A673 (cell line): Measurements from ENCODE around the gene BPHL. TPM values are rescaled to one million over a fixed set of nuclear protein-coding genes. Genes with fewer than 3 reads are reported as not detected.

Experiments used
- BruUV-seq: library from RNA; stranded (reverse); fragments of 400-500 nt; replicated peaks from 2 replicates; lab custom pipeline; 2021; lab: Mats Ljungman, UMichigan
- CTCF ChIA-PET: fragments of 300-600 bp; sonication (Branson Sonifier 250); formaldehyde crosslinking; loops from one replicate; lab custom pipeline; 2022; ENCODE audit warnings: antibody characterized with exemption; lab: Charles Lee
- POLR2A ChIA-PET: fragments of 300-600 bp; sonication (Branson Sonifier 250); formaldehyde crosslinking; loops from one replicate; lab custom pipeline; 2022; ENCODE audit warnings: antibody characterized with exemption; ENCODE audit not compliant: low non-redundant PET; lab: Charles Lee
- DNase-seq: peaks from one replicate; pipeline ENCODE4 v3.0.0-alpha.2; 2015; ENCODE audit warnings: low spot score
- H3K27ac ChIP-seq: fragments of 200-600 bp; sonication (generic); 2 replicates; pipeline ENCODE4 v1.5.1; 2016; ENCODE audit warnings: mixed run types, low read depth, mild to moderate bottlenecking, mixed read lengths, antibody characterized with exemption, low read length; ENCODE audit not compliant: poor library complexity, severe bottlenecking
- H3K27me3 ChIP-seq: fragments of 200-600 bp; sonication (generic); replicated peaks from 2 replicates; pipeline ENCODE4 v1.6.1; 2017; ENCODE audit warnings: mixed run types, low read depth, mild to moderate bottlenecking, mixed read lengths, antibody characterized with exemption, low read length; ENCODE audit not compliant: insufficient read depth, poor library complexity
- H3K36me3 ChIP-seq: fragments of 200-600 bp; sonication (generic); 2 replicates; pipeline ENCODE4 v1.6.1; 2016; ENCODE audit warnings: mixed run types, mild to moderate bottlenecking, mixed read lengths, antibody characterized with exemption, low read length; ENCODE audit not compliant: insufficient read depth, poor library complexity, severe bottlenecking
- H3K4me1 ChIP-seq: fragments of 200-600 bp; sonication (generic); 2 replicates; pipeline ENCODE4 v1.6.1; 2017; ENCODE audit warnings: mixed run types, mild to moderate bottlenecking, mixed read lengths, antibody characterized with exemption, low read length; ENCODE audit not compliant: insufficient read depth, poor library complexity, severe bottlenecking
- H3K4me3 ChIP-seq: fragments of 200-600 bp; sonication (generic); 2 replicates; pipeline ENCODE4 v1.5.1; 2016; ENCODE audit warnings: low read depth, mixed run types, mild to moderate bottlenecking, mixed read lengths, low read length; ENCODE audit not compliant: poor library complexity, severe bottlenecking
- H3K9me3 ChIP-seq: fragments of 200-600 bp; sonication (generic); 2 replicates; pipeline ENCODE4 v1.6.1; 2016; ENCODE audit warnings: mixed run types, low read depth, mild to moderate bottlenecking, mixed read lengths, antibody characterized with exemption, low read length; ENCODE audit not compliant: poor library complexity, severe bottlenecking
- CTCF ChIP-seq: fragments of 300-800, 200-600 bp; sonication (generic); conservative IDR thresholded peaks from 2 replicates; pipeline ENCODE4 v1.5.1; 2017; ENCODE audit warnings: low read depth, mild to moderate bottlenecking, antibody characterized with exemption, low read length, moderate library complexity, mixed read lengths
- EZH2 ChIP-seq: fragments of 200-600 bp; sonication (generic); IDR thresholded peaks from 2 replicates; pipeline ENCODE4 v1.6.1; 2017; ENCODE audit warnings: borderline replicate concordance, low read depth, mild to moderate bottlenecking, mixed read lengths, antibody characterized with exemption, low read length; ENCODE audit not compliant: poor library complexity, severe bottlenecking
- intact Hi-C: fragments of 100-400 bp; cut with micrococcal nuclease; formaldehyde crosslinking; loops from one replicate; pipeline ENCODE4 v1.10.0; 2022; ENCODE audit not compliant: unreplicated experiment
- total RNA-seq: library from RNA; stranded (reverse); gene quantifications from 2 replicates; pipeline ENCODE4 v1.2.3, GENCODE V29; 2021

Gene BPHL
- total RNA-seq, 1 experiment from 2014 or later: 30.8 TPM

- CTCF ChIA-PET: no interaction called here
Measured at GRCh38 chr6:3200682-3201081, 82.2 kb downstream of the BPHL start.

GRCh38 chr6:3201388-3201787, 82.9 kb downstream of the BPHL start:
- TF ChIP-seq EZH2 (no peak), CTCF (no peak)
- CTCF ChIA-PET: no interaction called here
- Histone ChIP-seq H3K27me3 (no peaks in the 10 kb centered on the region), H3K36me3 (no peaks in the 10 kb centered on the region), H3K27ac (no peak overlapping the region), H3K4me3 (no peak overlapping the region), H3K4me1 (no peaks in the 10 kb centered on the region), H3K9me3 (no peaks in the 10 kb centered on the region)
- no TSS peak for BruUV-seq
- POLR2A ChIA-PET: no interaction called here
- DNase-seq: no peak
- intact Hi-C loops: no loop called here

More at GRCh38 chr6:3200682-3201081, 82.2 kb downstream of the BPHL start:
- TF ChIP-seq CTCF (no peak), EZH2 (no peak)
- intact Hi-C loops: no loop called here
- H3K27me3 ChIP-seq: no peaks in the 10 kb centered on the region
- H3K9me3 ChIP-seq: no peaks in the 10 kb centered on the region
- POLR2A ChIA-PET: no interaction called here
- H3K27ac ChIP-seq: no peak overlapping the region
- no peak for DNase-seq
- H3K4me3 ChIP-seq: no peak overlapping the region
- no TSS peak for BruUV-seq
- peaks cover 4% of the 10 kb centered on the region for H3K4me1 ChIP-seq
- H3K36me3 ChIP-seq: no peaks in the 10 kb centered on the region

Other genes starting within 250 kb of the BPHL start
- 4.1 and 4.2 TPM in 2 replicates for gene SERPINB9, start 215.4 kb upstream of the BPHL start, total RNA-seq
- 34.8 and 37.5 TPM in 2 replicates for gene SERPINB6, start 147.1 kb upstream of the BPHL start, total RNA-seq
- gene NQO2, start 118.8 kb upstream of the BPHL start, total RNA-seq: 92.7 and 97.3 TPM in 2 replicates
- gene RIPK1, start 50.2 kb upstream of the BPHL start, total RNA-seq: 11.4 and 15.0 TPM in 2 replicates
- gene TUBB2A, start 38.8 kb downstream of the BPHL start, total RNA-seq: 93.9 and 112 TPM in 2 replicates
- gene TUBB2B, start 108.9 kb downstream of the BPHL start, total RNA-seq: 144 and 158 TPM in 2 replicates
- gene PSMG4, start 140.2 kb downstream of the BPHL start, total RNA-seq: 34.4 and 40.8 TPM in 2 replicates